ENCODE results near the gene COPS9. TPM values are rescaled to one million over a fixed set of nuclear protein-coding genes. Genes with fewer than 3 reads are reported as not detected.

Gene COPS9
- total and polyA plus RNA-seq, 5 donors = 172 to 618 (median 191) TPM

DNA sequence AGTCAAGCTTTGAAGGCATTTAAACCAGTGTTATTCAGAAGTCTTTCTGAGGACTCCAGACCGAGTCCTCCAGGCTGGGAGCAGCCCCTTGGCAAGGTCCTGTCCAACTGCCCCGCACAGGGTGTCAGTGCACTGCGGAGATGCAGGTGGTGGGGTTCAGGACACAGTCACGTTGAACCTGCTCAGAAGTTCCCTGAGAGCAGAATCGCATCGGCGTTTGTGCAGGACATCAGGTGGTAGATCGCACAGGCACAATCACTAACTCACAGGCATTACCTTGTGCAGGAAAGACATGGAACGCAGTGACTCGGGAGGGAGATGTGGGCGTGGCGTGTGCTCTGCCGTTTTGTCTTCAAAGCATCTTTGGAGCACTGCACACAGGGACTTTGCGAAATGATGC, 10.4 kb downstream of the COPS9 start:
- intact Hi-C loops (cut with DNase I) = no loop called here
- WGBS = 95% methylated on average over 14 of the region's 14 CpGs
- ATAC-seq (no peak), DNase-seq (no peak)
- no peaks in the 10 kb centered on the region for H3K27me3 ChIP-seq (ENCODE audit: control insufficient read depth, insufficient read depth)
- H3K9me3 ChIP-seq (ENCODE audit: control insufficient read depth, low read length) = no peaks in the 10 kb centered on the region
- no peak overlapping the region for H3K27ac ChIP-seq (ENCODE audit: low read length)
- no peaks in the 10 kb centered on the region for H3K4me1 ChIP-seq (ENCODE audit: control insufficient read depth, insufficient read depth, low read length)
- H3K4me3 ChIP-seq (ENCODE audit: low read length) = no peak overlapping the region

DNA sequence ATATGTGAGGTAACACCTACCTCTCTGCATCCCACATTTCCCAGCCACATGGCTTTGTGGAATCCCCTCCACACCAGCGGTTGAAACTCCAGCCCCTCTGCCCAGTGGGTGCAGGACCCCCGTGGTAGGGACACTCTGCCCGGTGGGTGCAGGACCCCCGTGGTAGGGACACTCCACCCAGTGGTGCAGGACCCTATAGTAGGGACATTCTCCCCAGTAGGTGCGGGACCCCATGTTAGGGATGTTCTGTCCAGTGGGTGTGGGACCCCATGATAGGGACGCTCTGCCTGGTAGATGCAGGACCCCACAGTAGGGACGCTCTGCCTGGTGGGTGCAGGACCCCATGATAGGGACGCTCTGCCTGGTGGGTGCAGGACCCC, 11.5 kb downstream of the COPS9 start:
- no peak for DNase-seq
- Histone ChIP-seq H3K9me3 (ENCODE audit: control insufficient read depth, low read length) (no peaks in the 10 kb centered on the region), H3K27me3 (ENCODE audit: control insufficient read depth, insufficient read depth) (no peaks in the 10 kb centered on the region), H3K4me1 (ENCODE audit: control insufficient read depth, insufficient read depth, low read length) (no peaks in the 10 kb centered on the region), H3K27ac (ENCODE audit: low read length) (no peak overlapping the region), H3K4me3 (ENCODE audit: low read length) (no peak overlapping the region)
- 95% methylated on average over 8 of the region's 8 CpGs for WGBS
- intact Hi-C loops (cut with DNase I) = no loop called here
- no peak for ATAC-seq

DNA sequence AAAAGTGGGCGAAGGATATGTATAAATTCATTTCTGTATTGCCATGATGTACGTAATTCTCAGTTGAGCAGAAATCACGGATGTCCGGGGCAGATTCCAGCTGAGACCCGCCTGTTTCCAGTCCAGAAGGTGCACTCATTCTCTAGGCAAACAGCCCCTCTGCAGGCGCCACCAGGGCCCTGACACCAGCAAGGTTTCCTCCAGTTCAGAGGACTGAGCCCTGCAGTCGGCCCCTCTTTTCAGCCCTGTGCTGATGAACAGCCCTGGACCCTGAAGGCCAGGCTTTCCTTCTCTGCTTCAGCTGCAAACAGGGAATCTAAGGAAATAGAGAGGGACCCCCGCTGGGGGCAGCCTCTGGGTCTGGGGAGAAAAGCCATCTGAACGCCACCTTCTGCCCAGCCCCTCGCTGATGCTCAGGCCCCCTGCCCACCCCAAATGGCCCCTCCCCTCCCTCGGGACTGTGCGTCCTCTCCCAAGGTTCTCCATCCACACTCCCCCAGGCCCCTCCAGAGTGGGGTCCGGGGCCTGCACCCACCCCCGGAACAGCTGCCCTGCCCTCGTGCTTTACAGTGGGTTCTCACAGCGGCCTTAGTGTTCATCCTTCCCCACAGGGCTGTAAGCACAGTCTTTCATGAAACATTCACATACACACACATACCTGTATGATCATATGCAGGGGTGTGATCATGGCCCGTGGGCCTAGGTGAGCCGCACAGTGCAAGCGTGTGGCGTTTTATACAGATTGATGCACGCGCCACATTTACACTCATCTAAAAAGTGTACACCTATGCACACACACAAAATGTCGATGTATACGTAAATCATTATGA, 12.1 kb downstream of the COPS9 start:
- no peaks in the 10 kb centered on the region for H3K9me3 ChIP-seq (ENCODE audit: control insufficient read depth, low read length)
- WGBS = 89% methylated on average over 24 of the region's 24 CpGs
- ATAC-seq (no peak), DNase-seq (no peak)
- H3K4me3 ChIP-seq (ENCODE audit: low read length) = no peak overlapping the region
- H3K27ac ChIP-seq (ENCODE audit: low read length) = no peak overlapping the region
- H3K4me1 ChIP-seq (ENCODE audit: control insufficient read depth, insufficient read depth, low read length) = no peaks in the 10 kb centered on the region
- H3K27me3 ChIP-seq (ENCODE audit: control insufficient read depth, insufficient read depth) = no peaks in the 10 kb centered on the region
- intact Hi-C loops (cut with DNase I) = no loop called here

DNA sequence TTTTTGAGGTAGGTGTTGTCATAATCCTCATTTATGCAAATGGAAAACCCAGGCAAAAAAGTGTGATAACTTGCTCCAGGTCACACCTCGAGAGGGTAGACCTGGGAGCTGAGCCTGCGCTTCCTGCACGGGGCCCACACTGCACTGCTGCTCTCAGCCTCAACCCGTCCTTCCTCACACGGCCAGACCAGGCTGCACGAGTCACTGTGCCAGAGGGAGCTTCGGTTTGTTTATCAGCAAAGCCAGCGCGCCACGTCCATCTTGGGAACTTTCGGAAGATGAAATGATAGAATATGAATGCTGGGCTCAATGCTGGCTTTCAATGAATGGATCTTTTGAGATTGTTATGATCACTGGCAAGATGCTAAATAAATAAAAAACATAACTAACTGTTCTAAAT, 14.4 kb downstream of the COPS9 start:
- Histone ChIP-seq H3K4me1 (ENCODE audit: control insufficient read depth, insufficient read depth, low read length) (no peaks in the 10 kb centered on the region), H3K27me3 (ENCODE audit: control insufficient read depth, insufficient read depth) (no peaks in the 10 kb centered on the region), H3K27ac (ENCODE audit: low read length) (no peak overlapping the region), H3K4me3 (ENCODE audit: low read length) (no peak overlapping the region), H3K9me3 (ENCODE audit: control insufficient read depth, low read length) (no peaks in the 10 kb centered on the region)
- DNase-seq (no peak), ATAC-seq (no peak)
- WGBS = 64% methylated on average over 11 of the region's 11 CpGs
- intact Hi-C loops (cut with DNase I) = no loop called here

DNA sequence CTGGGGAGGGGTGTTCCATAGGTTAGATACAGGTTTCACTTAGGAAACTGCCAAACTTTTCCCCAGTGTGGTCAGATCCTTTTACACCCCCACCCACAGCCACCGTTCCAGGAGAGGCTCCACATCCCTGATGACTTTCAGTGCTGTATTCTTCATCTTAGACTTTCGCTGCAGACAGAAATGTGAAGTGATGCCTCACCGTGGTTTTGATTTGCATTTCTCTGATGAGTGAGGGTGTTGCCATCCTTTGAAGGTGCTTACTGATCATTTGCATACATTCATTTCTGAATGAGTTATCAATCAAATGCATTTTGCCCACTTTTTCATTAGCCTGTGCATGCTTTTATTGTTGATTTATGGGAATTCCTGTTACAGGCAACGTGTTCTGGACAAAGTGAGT, 14.9 kb downstream of the COPS9 start:
- H3K27ac ChIP-seq (ENCODE audit: low read length) = no peak overlapping the region

DNA sequence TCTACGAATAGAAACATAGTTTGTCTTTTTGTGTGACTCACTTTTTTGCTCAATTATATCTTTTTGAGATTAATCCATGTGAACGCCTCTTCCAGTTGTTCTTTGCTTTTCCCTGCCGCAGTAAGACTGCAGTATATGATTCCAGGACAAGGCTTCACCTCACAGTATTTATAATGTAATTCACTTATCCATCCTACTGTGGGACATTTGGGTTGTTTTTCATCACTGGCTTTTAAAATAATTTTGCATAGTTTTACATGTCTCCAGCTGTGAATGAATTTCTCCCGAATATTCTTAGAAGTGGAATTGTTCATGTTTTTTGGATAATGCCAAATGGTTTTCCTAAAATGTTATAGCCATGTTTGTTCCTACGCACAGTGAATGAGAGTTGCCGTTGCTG, 21.9 kb downstream of the COPS9 start:
- H3K9me3 ChIP-seq (ENCODE audit: control insufficient read depth, low read length) = no peaks in the 10 kb centered on the region
- WGBS = 78% methylated on average over 6 of the region's 6 CpGs
- intact Hi-C loops (cut with DNase I) = no loop called here
- H3K4me3 ChIP-seq (ENCODE audit: low read length) = no peak overlapping the region
- H3K4me1 ChIP-seq (ENCODE audit: control insufficient read depth, insufficient read depth, low read length) = no peaks in the 10 kb centered on the region
- DNase-seq (no peak), ATAC-seq (no peak)
- no peaks in the 10 kb centered on the region for H3K27me3 ChIP-seq (ENCODE audit: control insufficient read depth, insufficient read depth)
- no peak overlapping the region for H3K27ac ChIP-seq (ENCODE audit: low read length)

More for the DNA sequence above, 14.9 kb downstream of the COPS9 start:
- no peaks in the 10 kb centered on the region for H3K9me3 ChIP-seq (ENCODE audit: control insufficient read depth, low read length)
- ATAC-seq = no peak
- no peak overlapping the region for H3K4me3 ChIP-seq (ENCODE audit: low read length)
- intact Hi-C loops (cut with DNase I) = no loop called here
- H3K27me3 ChIP-seq (ENCODE audit: control insufficient read depth, insufficient read depth) = no peaks in the 10 kb centered on the region
- DNase-seq = no peak
- no peaks in the 10 kb centered on the region for H3K4me1 ChIP-seq (ENCODE audit: control insufficient read depth, insufficient read depth, low read length)
- 72% methylated on average over 4 of the region's 4 CpGs for WGBS

DNA sequence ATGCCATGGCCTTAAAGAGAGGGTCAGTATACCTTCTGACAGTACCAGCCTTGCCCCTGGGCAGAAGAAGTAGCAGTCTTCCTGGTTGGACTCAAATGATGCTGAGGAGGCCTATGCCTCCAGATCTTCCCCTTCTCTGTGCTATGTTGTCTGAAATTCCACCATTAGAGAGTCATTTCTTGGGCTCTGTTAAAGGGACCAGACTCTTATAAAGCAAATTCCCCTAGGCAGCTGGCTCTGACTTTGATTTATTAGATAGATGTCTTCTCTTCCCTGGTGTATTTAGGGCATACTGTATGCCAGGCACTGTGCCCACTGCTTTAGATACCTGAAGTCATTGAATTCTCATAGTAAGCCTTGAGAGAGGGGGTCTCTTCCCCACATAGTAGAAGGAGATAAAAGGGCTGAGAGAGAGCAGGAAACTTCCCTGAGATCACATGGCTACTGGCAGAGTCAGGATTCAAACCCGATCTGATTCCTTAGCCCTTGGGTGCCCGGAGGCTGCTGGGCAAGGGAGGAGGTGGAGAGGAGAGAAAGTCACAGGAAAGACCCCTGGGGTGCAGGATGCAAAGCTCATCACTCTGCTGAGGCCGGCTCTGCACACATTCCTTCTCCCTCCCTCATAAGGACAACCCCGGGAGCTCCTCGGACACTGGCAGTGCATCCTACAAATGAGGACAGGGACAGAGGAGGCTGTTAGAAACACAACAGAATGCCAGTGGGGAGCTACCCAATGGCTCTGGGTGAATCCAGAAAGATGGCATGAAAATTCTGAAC, 23.0 kb downstream of the COPS9 start:
- WGBS = 13% methylated on average over 5 of the region's 5 CpGs

DNA sequence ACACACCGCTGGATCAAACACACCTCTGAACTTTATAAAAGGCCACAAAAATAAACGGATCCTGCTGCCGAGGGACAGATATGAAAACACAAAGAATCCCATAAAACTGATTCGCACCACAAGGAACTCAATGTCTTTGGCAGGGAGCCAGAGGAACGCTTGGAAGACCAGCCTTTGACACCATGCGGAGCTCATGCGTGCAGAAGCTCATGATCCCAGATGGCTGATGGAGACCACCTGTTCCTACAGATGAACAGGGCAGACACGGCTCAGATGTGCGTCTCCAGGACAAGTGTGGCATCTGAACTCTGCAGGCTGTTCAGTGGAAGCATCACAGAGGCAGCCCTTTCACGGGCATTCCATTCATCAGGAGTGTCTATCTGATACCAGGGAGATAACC, 24.9 kb downstream of the COPS9 start:
- Histone ChIP-seq H3K27me3 (ENCODE audit: control insufficient read depth, insufficient read depth) (no peaks in the 10 kb centered on the region), H3K4me3 (ENCODE audit: low read length) (no peak overlapping the region), H3K9me3 (ENCODE audit: control insufficient read depth, low read length) (no peaks in the 10 kb centered on the region), H3K4me1 (ENCODE audit: control insufficient read depth, insufficient read depth, low read length) (no peaks in the 10 kb centered on the region), H3K27ac (ENCODE audit: low read length) (no peak overlapping the region)
- intact Hi-C loops (cut with DNase I) = no loop called here
- WGBS = 54% methylated on average over 10 of the region's 10 CpGs
- ATAC-seq = no peak
- no peak for DNase-seq

More for the DNA sequence above, 23.0 kb downstream of the COPS9 start:
- intact Hi-C loops (cut with DNase I) = no loop called here
- DNase-seq = no peak
- Histone ChIP-seq H3K4me1 (ENCODE audit: control insufficient read depth, insufficient read depth, low read length) (no peaks in the 10 kb centered on the region), H3K27me3 (ENCODE audit: control insufficient read depth, insufficient read depth) (no peaks in the 10 kb centered on the region), H3K4me3 (ENCODE audit: low read length) (no peak overlapping the region), H3K9me3 (ENCODE audit: control insufficient read depth, low read length) (no peaks in the 10 kb centered on the region), H3K27ac (ENCODE audit: low read length) (no peak overlapping the region)
- ATAC-seq = no peak

DNA sequence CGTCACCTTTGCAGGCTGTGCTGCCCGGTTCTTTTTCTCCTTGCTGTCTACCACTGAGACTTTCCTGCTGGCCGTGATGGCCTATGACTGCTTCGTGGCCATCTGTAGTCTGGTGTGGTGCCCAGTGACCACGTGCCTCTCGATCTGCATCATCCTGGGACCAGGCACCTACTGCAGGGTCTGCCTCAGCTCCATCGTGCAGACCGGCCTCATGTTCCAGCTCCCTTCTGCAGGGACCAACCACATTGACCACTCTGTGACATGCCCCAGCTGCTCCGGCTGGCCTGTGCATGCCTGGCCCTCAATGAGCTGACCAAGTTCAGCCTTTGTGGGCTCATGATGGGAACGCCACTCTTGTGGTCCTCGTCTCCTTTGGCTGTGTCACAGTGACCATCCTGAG, 26.7 kb downstream of the COPS9 start:
- WGBS = 76% methylated on average over 11 of the region's 11 CpGs
- Histone ChIP-seq H3K27ac (ENCODE audit: low read length) (no peak overlapping the region), H3K27me3 (ENCODE audit: control insufficient read depth, insufficient read depth) (no peaks in the 10 kb centered on the region), H3K4me3 (ENCODE audit: low read length) (no peak overlapping the region), H3K9me3 (ENCODE audit: control insufficient read depth, low read length) (no peaks in the 10 kb centered on the region), H3K4me1 (ENCODE audit: control insufficient read depth, insufficient read depth, low read length) (no peaks in the 10 kb centered on the region)
- ATAC-seq = no peak
- peak in 1 of 3 donors; percentile 27 for DNase-seq
- intact Hi-C loops (cut with DNase I) = no loop called here

DNA sequence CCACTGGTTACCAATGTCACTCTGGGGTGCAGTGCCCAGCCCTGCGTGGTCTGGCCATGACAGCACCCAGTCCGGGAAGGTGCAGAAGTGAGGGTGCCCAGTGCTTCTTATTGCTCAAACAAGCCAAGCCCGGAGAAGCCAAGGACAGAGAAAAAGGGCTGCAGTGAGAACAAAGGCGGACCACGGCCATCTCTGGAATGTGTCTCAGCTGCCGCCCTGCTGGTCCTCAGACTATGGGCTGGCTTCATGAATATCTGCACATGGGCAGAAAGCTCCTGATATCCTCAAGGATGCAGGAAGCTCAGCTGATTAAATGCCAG, 28.7 kb downstream of the COPS9 start:
- no peak for ATAC-seq
- no peaks in the 10 kb centered on the region for H3K9me3 ChIP-seq (ENCODE audit: control insufficient read depth, low read length)
- DNase-seq = no peak
- no peaks in the 10 kb centered on the region for H3K27me3 ChIP-seq (ENCODE audit: control insufficient read depth, insufficient read depth)
- H3K27ac ChIP-seq (ENCODE audit: low read length) = no peak overlapping the region
- intact Hi-C loops (cut with DNase I) = no loop called here
- H3K4me3 ChIP-seq (ENCODE audit: low read length) = no peak overlapping the region
- 57% methylated on average over 6 of the region's 6 CpGs for WGBS
- no peaks in the 10 kb centered on the region for H3K4me1 ChIP-seq (ENCODE audit: control insufficient read depth, insufficient read depth, low read length)

DNA sequence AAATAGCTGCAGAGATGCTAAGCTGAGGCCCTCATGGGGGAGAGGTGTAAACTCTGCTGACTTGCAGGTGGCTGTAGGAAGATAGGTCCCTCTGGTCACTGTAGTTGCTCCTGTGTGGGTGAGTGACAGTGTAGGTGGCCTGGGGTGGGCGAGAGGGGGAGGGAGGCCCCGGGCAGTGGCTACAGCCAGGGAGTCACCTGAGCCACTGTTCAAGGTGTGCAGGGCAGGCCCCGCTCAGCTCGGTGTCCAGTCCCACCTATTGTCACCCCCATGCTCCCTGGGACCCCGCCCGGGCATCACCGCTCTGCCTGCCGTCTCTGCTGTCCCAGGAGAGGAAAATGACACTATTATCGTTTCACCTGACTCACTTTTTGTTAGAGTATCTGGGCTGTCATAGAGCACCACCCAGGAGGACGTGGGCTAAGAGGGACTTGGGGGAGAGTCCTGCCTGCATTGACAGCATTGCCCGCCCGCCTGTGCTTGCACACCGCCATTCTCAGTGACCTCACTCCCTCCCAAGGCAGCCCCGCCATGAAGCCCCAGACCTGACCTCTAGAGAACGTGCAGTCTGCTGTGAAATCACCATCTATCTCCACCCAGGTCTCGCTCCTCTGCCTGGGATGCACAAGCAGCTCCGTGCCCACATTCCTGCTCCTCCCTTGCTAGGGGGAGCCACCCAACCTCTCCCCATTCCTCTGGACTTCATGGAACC, 29.2 kb downstream of the COPS9 start:
- 68% methylated on average over 17 of the region's 17 CpGs for WGBS

More for the DNA sequence above, 29.2 kb downstream of the COPS9 start:
- H3K4me1 ChIP-seq (ENCODE audit: control insufficient read depth, insufficient read depth, low read length) = no peaks in the 10 kb centered on the region
- intact Hi-C loops (cut with DNase I) = no loop called here
- no peaks in the 10 kb centered on the region for H3K27me3 ChIP-seq (ENCODE audit: control insufficient read depth, insufficient read depth)
- H3K27ac ChIP-seq (ENCODE audit: low read length) = no peak overlapping the region
- no peaks in the 10 kb centered on the region for H3K9me3 ChIP-seq (ENCODE audit: control insufficient read depth, low read length)
- H3K4me3 ChIP-seq (ENCODE audit: low read length) = no peak overlapping the region
- ATAC-seq (no peak), DNase-seq (no peak)

All from right cardiac atrium (tissue), 5 donors.